SU-DHL-6 (cell line): ENCODE data around the gene CFAP68.

Experiments used
- H2AFZ ChIP-seq: fragments of 200-600 bp; sonication (generic); 2 replicates; pipeline ENCODE4 v1.6.1; 2014; ENCODE audit warnings: low read depth, mild to moderate bottlenecking, moderate library complexity, mixed read lengths, antibody characterized with exemption, low read length; ENCODE audit not compliant: severe bottlenecking
- H3F3A ChIP-seq: fragments of 200-600 bp; shearing (Covaris generic); 2 replicates; pipeline ENCODE4 v1.6.0; 2016; ENCODE audit warnings: antibody characterized with exemption, mild to moderate bottlenecking; ENCODE audit not compliant: insufficient read depth
- H3K27ac ChIP-seq: fragments of 200-600 bp; sonication (generic); 2 replicates; pipeline ENCODE4 v1.5.1; 2016; ENCODE audit warnings: low read depth, mild to moderate bottlenecking, low read length, moderate library complexity, mixed read lengths
- H3K27me3 ChIP-seq: fragments of 200-600 bp; sonication (generic), shearing (Covaris generic); 2 replicates; pipeline ENCODE4 v1.6.0; 2014; ENCODE audit warnings: mild to moderate bottlenecking, low read length
- H3K36me3 ChIP-seq: fragments of 200-600 bp; sonication (generic); 2 replicates; pipeline ENCODE4 v1.6.1; 2014; ENCODE audit warnings: mild to moderate bottlenecking, low read length, mixed read lengths
- H3K4me2 ChIP-seq: fragments of 300-600, 200-600 bp; shearing (Covaris generic), sonication (generic); 2 replicates; pipeline ENCODE4 v1.6.0; 2014; ENCODE audit warnings: low read length, low read depth, mild to moderate bottlenecking; ENCODE audit not compliant: poor library complexity, severe bottlenecking
- H3K4me3 ChIP-seq: fragments of 200-600 bp; sonication (generic); 2 replicates; pipeline ENCODE4 v1.5.1; 2014; ENCODE audit warnings: antibody characterized with exemption, low read length, mild to moderate bottlenecking, mixed read lengths; ENCODE audit not compliant: insufficient read depth, poor library complexity, severe bottlenecking
- H3K79me2 ChIP-seq: fragments of 200-600 bp; sonication (generic); 2 replicates; pipeline ENCODE4 v1.6.1; 2014; ENCODE audit warnings: mild to moderate bottlenecking, low read length, moderate library complexity; ENCODE audit not compliant: insufficient read depth
- H3K9ac ChIP-seq: fragments of 200-600 bp; sonication (generic); 2 replicates; pipeline ENCODE4 v1.7.0; 2014; ENCODE audit warnings: mild to moderate bottlenecking, low read length
- H3K9me2 ChIP-seq: fragments of 200-600 bp; sonication (generic); replicated peaks from 2 replicates; pipeline ENCODE4 v1.6.1; 2014; ENCODE audit warnings: low read length; ENCODE audit not compliant: insufficient read depth
- H3K9me3 ChIP-seq: fragments of 200-600 bp; sonication (generic); 2 replicates; pipeline ENCODE4 v1.6.1; 2014; ENCODE audit warnings: low read length, mixed read lengths; ENCODE audit not compliant: insufficient read depth
- H4K20me1 ChIP-seq: fragments of 200-600 bp; sonication (generic); 2 replicates; pipeline ENCODE4 v1.6.1; 2014; ENCODE audit warnings: low read depth, mild to moderate bottlenecking, antibody characterized with exemption, low read length, moderate library complexity, mixed read lengths
- EZH2phosphoT487 ChIP-seq: fragments of 200-600 bp; sonication (generic), shearing (Covaris generic); conservative IDR thresholded peaks from 2 replicates; pipeline ENCODE4 v1.6.1; 2018; ENCODE audit warnings: mild to moderate bottlenecking, antibody characterized with exemption, low read length, moderate library complexity, mixed read lengths
- TF ChIP-seq, protein P1 (sequence below): fragments of 200-600 bp; sonication (generic); IDR thresholded peaks from one replicate; pipeline ENCODE4 v1.5.1; 2017; ENCODE audit warnings: antibody characterized with exemption, mild to moderate bottlenecking, low read length, moderate library complexity; ENCODE audit not compliant: insufficient read depth, poor library complexity, severe bottlenecking

CFAP68 gene

DNA sequence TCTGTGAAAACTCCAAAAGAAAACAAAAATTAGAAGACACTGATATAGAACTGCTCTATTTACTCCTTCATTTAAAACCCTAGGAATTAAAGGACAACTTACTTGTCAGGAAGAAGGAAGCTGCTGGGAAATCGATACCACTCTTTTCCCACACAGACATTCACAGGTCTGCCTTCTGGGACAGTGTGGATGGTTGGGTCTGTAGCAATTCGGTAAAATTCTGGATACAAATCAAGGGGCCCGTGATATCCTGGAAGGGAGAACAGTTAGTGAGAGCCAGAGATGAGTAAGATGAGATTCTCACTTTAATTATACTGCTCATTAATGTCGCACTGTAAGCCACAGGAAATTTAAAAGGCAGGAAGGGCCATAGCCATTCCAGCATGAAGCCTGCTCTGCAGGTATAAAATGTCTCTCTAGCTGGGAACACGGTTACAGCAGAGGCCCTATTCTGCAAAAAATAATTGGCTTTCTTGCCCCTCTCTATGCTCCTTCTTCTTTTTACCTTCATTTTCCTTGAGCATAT is 41.9 kb upstream of the CFAP68 start:
- H3K9me2 ChIP-seq = no peaks in the 10 kb centered on the region
- no peak overlapping the region for H3K9ac ChIP-seq
- no peak overlapping the region for H3K4me3 ChIP-seq
- H3K27me3 ChIP-seq = no peaks in the 10 kb centered on the region
- no peak overlapping the region for H3K27ac ChIP-seq
- H3K4me2 ChIP-seq = no peak overlapping the region
- H3K36me3 ChIP-seq = peaks cover 8% of the 10 kb centered on the region; the same call in 1 of the 2 replicates
- H4K20me1 ChIP-seq = no peaks in the 10 kb centered on the region
- no peaks in the 10 kb centered on the region for H3K79me2 ChIP-seq
- H2AFZ ChIP-seq = no peak overlapping the region
- no peaks in the 10 kb centered on the region for H3F3A ChIP-seq
- H3K9me3 ChIP-seq = no peaks in the 10 kb centered on the region
- TF ChIP-seq EZH2phosphoT487 = no peak
- TF ChIP-seq, protein P1, sequence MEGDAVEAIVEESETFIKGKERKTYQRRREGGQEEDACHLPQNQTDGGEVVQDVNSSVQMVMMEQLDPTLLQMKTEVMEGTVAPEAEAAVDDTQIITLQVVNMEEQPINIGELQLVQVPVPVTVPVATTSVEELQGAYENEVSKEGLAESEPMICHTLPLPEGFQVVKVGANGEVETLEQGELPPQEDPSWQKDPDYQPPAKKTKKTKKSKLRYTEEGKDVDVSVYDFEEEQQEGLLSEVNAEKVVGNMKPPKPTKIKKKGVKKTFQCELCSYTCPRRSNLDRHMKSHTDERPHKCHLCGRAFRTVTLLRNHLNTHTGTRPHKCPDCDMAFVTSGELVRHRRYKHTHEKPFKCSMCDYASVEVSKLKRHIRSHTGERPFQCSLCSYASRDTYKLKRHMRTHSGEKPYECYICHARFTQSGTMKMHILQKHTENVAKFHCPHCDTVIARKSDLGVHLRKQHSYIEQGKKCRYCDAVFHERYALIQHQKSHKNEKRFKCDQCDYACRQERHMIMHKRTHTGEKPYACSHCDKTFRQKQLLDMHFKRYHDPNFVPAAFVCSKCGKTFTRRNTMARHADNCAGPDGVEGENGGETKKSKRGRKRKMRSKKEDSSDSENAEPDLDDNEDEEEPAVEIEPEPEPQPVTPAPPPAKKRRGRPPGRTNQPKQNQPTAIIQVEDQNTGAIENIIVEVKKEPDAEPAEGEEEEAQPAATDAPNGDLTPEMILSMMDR = no peak

DNA sequence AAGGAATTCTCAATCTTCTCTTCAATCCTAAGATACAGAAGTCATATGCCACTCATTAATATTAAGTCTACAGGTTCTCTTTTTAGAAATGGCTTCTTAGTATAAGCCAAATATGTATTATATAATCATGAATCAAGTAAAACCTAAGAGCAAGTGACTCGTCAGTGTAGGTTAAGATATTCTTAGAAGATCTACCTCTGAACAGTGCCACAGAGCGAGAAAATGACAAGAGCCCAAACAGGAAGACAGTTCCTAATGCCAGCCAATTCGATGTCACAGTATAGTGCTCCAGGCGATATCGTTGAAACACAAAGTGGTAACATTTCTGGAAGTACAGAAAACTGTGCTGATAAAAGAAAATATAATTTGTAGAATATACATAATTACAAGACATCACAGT is 41.3 kb upstream of the CFAP68 start:
- no peak overlapping the region for H3K9ac ChIP-seq
- peaks cover 8% of the 10 kb centered on the region; the same call in 1 of the 2 replicates for H3K36me3 ChIP-seq
- H3K9me3 ChIP-seq = no peaks in the 10 kb centered on the region
- no peaks in the 10 kb centered on the region for H3F3A ChIP-seq
- no peak for TF ChIP-seq EZH2phosphoT487
- TF ChIP-seq, protein P1 = no peak
- no peaks in the 10 kb centered on the region for H3K27me3 ChIP-seq
- H3K4me2 ChIP-seq = no peak overlapping the region
- no peak overlapping the region for H2AFZ ChIP-seq
- no peaks in the 10 kb centered on the region for H3K79me2 ChIP-seq
- no peaks in the 10 kb centered on the region for H3K9me2 ChIP-seq
- H3K4me3 ChIP-seq = no peak overlapping the region
- no peak overlapping the region for H3K27ac ChIP-seq
- no peaks in the 10 kb centered on the region for H4K20me1 ChIP-seq

DNA sequence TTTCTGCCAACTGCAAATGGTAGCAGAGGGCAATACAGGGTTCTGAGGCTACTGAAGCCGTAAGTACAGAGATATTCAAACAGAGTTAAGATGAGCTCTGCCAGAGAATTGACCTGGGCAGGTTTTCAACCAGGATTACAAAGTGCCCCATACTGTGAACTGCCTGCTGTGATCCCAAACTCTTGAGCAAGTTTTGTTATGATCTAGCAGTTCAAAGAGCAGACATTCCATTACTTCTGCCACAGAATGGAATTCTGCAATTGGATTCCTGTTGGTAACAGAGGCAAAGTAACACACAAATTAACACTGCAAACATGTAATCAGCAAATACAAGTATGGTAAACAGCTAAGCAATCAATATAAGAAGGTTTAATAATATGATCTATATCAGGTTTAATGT is 39.2 kb upstream of the CFAP68 start:
- H4K20me1 ChIP-seq = no peaks in the 10 kb centered on the region
- no peaks in the 10 kb centered on the region for H3K9me3 ChIP-seq
- no peak overlapping the region for H3K4me3 ChIP-seq
- no peaks in the 10 kb centered on the region for H3F3A ChIP-seq
- H2AFZ ChIP-seq = no peak overlapping the region
- no peak overlapping the region for H3K4me2 ChIP-seq
- H3K9me2 ChIP-seq = no peaks in the 10 kb centered on the region
- no peak for TF ChIP-seq EZH2phosphoT487
- TF ChIP-seq, protein P1 = no peak
- no peaks in the 10 kb centered on the region for H3K79me2 ChIP-seq
- peaks cover 8% of the 10 kb centered on the region; the same call in 1 of the 2 replicates for H3K36me3 ChIP-seq
- H3K27ac ChIP-seq = no peak overlapping the region
- no peaks in the 10 kb centered on the region for H3K27me3 ChIP-seq
- H3K9ac ChIP-seq = no peak overlapping the region
